K562 (cell line): ENCODE measurements around the gene SZT2. TPM values are rescaled to one million over a fixed set of nuclear protein-coding genes. Genes with fewer than 3 reads are reported as not detected.

Experiments
- ATF7 ChIP-seq: fragments of 450-650 bp; IDR thresholded peaks from 2 replicates; pipeline ENCODE4 v1.7.1; 2014; ENCODE audit warnings: mild to moderate bottlenecking, moderate library complexity
- C11orf30 ChIP-seq: fragments of 450-650 bp; IDR thresholded peaks from 2 replicates; pipeline ENCODE4 v1.6.1; 2016; ENCODE audit warnings: low read depth, mild to moderate bottlenecking
- COPS2 ChIP-seq: fragments of 450-650 bp; conservative IDR thresholded peaks from 2 replicates; pipeline ENCODE4 v1.6.1; 2016; ENCODE audit warnings: mild to moderate bottlenecking, moderate library complexity
- CSDE1 ChIP-seq, 2 experiments: fragments of 450-650 bp; IDR thresholded peaks; 2 replicates each; pipeline ENCODE4 v1.6.1; 2016; ENCODE audit warnings: mild to moderate bottlenecking in 1 of 2
- MTA3 ChIP-seq: fragments of 450-650 bp; formaldehyde crosslinking; IDR thresholded peaks from 2 replicates; pipeline ENCODE4 v1.6.1; 2017; ENCODE audit warnings: mild to moderate bottlenecking, borderline replicate concordance
- NR3C1 ChIP-seq: sonication (generic); formaldehyde crosslinking; IDR thresholded peaks from 2 replicates; pipeline ENCODE4 v1.8.1; 2022; ENCODE audit warnings: missing genetic modification reagents
- PHF20 ChIP-seq: fragments of 450-650 bp; IDR thresholded peaks from 2 replicates; pipeline ENCODE4 v1.6.1; 2018; ENCODE audit not compliant: partially characterized antibody
- PHF21A ChIP-seq: fragments of 450-650 bp; IDR thresholded peaks from 2 replicates; pipeline ENCODE4 v1.6.1; 2017; ENCODE audit warnings: low read depth, borderline replicate concordance
- POLR2H ChIP-seq: IDR thresholded peaks from 2 replicates; pipeline ENCODE4 v1.6.1; 2016; ENCODE audit warnings: missing genetic modification characterization, low read depth, mild to moderate bottlenecking, control low read depth, missing compliant biosample characterization, moderate library complexity
- PYGO2 ChIP-seq: fragments of 450-650 bp; IDR thresholded peaks from 2 replicates; pipeline ENCODE4 v1.6.1; 2016; ENCODE audit warnings: mild to moderate bottlenecking, missing genetic modification characterization, moderate library complexity, missing compliant biosample characterization
- SNIP1 ChIP-seq: fragments of 450-650 bp; IDR thresholded peaks from 2 replicates; pipeline ENCODE4 v1.7.1; 2017; ENCODE audit warnings: low read depth, mild to moderate bottlenecking
- SRSF9 ChIP-seq: fragments of 200-400 bp; formaldehyde crosslinking; IDR thresholded peaks from 2 replicates; pipeline ENCODE4 v1.6.1; 2017; ENCODE audit warnings: low read depth, low read length, borderline replicate concordance
- ZNF217 ChIP-seq: sonication (generic); formaldehyde crosslinking; IDR thresholded peaks from 2 replicates; pipeline ENCODE4 v1.8.0; 2022; ENCODE audit warnings: mild to moderate bottlenecking, missing genetic modification reagents
- ZNF77 ChIP-seq: fragments of 250-450 bp; sonication (Bioruptor Pico); IDR thresholded peaks from 2 replicates; pipeline ENCODE4 v1.5.0; 2020
- ZNF780A ChIP-seq: fragments of 250-450 bp; sonication (Bioruptor Pico); IDR thresholded peaks from 2 replicates; pipeline ENCODE4 v1.5.0; 2021; ENCODE audit warnings: mild to moderate bottlenecking
- polyA plus RNA-seq, 8 experiments: library from polyadenylated mRNA; depleted of rRNA in 4 of 8; stranded (reverse) in 5 of 8; unstranded in 3 of 8; fragments of >200 nt; fragmentation: Nextera tagmentation in 2 of 8; fragmentation: Illumina TruSeq in 1 of 8; extraction: Ambion mirVana in 2 of 8; extraction: Trizol in 1 of 8; gene quantifications; 2 replicates each; pipeline versions ENCODE4 v1.2.1 to v1.2.3, GENCODE V29; 2011 to 2014; ENCODE audit warnings: inconsistent platforms in 1 of 8, missing spikeins in 1 of 8
- total RNA-seq, 7 experiments: library from RNA; depleted of rRNA in 6 of 7; stranded (reverse); fragments of >200 nt in 6 of 7; fragmentation: Illumina TruSeq in 2 of 7; extraction: Trizol in 2 of 7; gene quantifications; 2 replicates each; pipeline versions ENCODE4 v1.2.1 to v1.2.3, GENCODE V29; 2011 to 2021; ENCODE audit warnings: low replicate concordance in 1 of 7
- TF ChIP-seq, protein P1 (sequence below): fragments of 450-650 bp; IDR thresholded peaks from 2 replicates; pipeline ENCODE4 v1.6.1; 2017; ENCODE audit warnings: mild to moderate bottlenecking, moderate library complexity
- TF ChIP-seq, protein P2 (sequence below): sonication (generic); formaldehyde crosslinking; IDR thresholded peaks from 2 replicates; pipeline ENCODE4 v1.9.0; 2022; ENCODE audit warnings: mild to moderate bottlenecking, missing genetic modification reagents
- TF ChIP-seq, protein P3 (sequence below): fragments of 450-650 bp; IDR thresholded peaks from 2 replicates; pipeline ENCODE4 v1.7.1; 2018; ENCODE audit warnings: mild to moderate bottlenecking, low read depth; ENCODE audit not compliant: partially characterized antibody
- TF ChIP-seq, protein P4 (sequence below): sonication (generic); formaldehyde crosslinking; IDR thresholded peaks from 2 replicates; pipeline ENCODE4 v1.8.0; 2023; ENCODE audit warnings: mild to moderate bottlenecking, missing genetic modification reagents
- TF ChIP-seq, protein P5 (sequence below), 2 experiments: fragments of 450-650 bp in 1 of 2; sonication (generic) in 1 of 2; formaldehyde crosslinking in 1 of 2; IDR thresholded peaks in 1 of 2; conservative IDR thresholded peaks in 1 of 2; 2 replicates each; pipeline versions ENCODE4 v1.6.1 to v1.8.1; 2016 to 2023; ENCODE audit warnings: mild to moderate bottlenecking in 2 of 2, moderate library complexity in 2 of 2, inconsistent platforms in 1 of 2, missing genetic modification reagents in 1 of 2
- TF ChIP-seq, protein P6 (sequence below): sonication (generic); formaldehyde crosslinking; IDR thresholded peaks from 2 replicates; pipeline ENCODE4 v1.8.1; 2022; ENCODE audit warnings: missing genetic modification reagents

Gene SZT2
- total and polyA plus RNA-seq, 9 of the 15 experiments (the other 6 are each of a cell fraction or from before 2014, with no cell fraction given) = 0.88 to 31.0 (median 12.8) TPM

DNA sequence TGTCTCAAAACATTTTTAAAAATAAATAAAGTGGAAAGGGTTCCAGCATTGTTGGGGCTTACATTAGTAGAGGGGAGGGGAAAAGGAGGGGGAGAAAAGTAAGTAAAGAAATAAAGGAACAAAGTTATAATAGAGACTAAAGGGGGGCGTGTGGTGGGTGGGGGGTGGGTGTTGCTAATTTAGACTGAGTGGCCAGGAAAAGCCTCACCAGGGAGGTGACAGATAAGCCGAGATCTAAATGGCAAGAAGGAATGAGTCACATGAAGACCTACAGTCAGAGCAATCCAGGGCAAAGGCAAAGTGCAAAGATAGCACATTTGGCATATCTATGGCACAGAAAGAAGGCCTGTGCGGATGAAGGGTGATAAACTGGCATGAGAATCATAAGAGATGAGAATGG lies 44.6 kb upstream of the SZT2 start (continued):
- TF ChIP-seq, protein P1, sequence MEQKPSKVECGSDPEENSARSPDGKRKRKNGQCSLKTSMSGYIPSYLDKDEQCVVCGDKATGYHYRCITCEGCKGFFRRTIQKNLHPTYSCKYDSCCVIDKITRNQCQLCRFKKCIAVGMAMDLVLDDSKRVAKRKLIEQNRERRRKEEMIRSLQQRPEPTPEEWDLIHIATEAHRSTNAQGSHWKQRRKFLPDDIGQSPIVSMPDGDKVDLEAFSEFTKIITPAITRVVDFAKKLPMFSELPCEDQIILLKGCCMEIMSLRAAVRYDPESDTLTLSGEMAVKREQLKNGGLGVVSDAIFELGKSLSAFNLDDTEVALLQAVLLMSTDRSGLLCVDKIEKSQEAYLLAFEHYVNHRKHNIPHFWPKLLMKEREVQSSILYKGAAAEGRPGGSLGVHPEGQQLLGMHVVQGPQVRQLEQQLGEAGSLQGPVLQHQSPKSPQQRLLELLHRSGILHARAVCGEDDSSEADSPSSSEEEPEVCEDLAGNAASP = no peak
- TF ChIP-seq CSDE1 (IDR thresholded peaks at IDR 0.05) (0 out of 4 replicates have a peak, but pooled peaks of 1 of the 2 experiments have one; percentile 16), ZNF780A (CRISPR knock-in tag) (no peak), C11orf30 (peak; percentile 82), SRSF9 (no peak), ZNF77 (CRISPR knock-in tag) (no peak), ATF7 (no peak), ZNF217 (CRISPR knock-in tag) (no peak), MTA3 (peak; percentile 75), PYGO2 (no peak), POLR2H (no peak), NR3C1 (CRISPR knock-in tag) (no peak), PHF20 (no peak), COPS2 (no peak), SNIP1 (no peak), PHF21A (no peak)
- TF ChIP-seq, protein P2, sequence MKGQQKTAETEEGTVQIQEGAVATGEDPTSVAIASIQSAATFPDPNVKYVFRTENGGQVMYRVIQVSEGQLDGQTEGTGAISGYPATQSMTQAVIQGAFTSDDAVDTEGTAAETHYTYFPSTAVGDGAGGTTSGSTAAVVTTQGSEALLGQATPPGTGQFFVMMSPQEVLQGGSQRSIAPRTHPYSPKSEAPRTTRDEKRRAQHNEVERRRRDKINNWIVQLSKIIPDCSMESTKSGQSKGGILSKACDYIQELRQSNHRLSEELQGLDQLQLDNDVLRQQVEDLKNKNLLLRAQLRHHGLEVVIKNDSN (CRISPR knock-in tag) = peak; percentile 35; the same call in 1 of the 2 replicates
- TF ChIP-seq, protein P3, sequence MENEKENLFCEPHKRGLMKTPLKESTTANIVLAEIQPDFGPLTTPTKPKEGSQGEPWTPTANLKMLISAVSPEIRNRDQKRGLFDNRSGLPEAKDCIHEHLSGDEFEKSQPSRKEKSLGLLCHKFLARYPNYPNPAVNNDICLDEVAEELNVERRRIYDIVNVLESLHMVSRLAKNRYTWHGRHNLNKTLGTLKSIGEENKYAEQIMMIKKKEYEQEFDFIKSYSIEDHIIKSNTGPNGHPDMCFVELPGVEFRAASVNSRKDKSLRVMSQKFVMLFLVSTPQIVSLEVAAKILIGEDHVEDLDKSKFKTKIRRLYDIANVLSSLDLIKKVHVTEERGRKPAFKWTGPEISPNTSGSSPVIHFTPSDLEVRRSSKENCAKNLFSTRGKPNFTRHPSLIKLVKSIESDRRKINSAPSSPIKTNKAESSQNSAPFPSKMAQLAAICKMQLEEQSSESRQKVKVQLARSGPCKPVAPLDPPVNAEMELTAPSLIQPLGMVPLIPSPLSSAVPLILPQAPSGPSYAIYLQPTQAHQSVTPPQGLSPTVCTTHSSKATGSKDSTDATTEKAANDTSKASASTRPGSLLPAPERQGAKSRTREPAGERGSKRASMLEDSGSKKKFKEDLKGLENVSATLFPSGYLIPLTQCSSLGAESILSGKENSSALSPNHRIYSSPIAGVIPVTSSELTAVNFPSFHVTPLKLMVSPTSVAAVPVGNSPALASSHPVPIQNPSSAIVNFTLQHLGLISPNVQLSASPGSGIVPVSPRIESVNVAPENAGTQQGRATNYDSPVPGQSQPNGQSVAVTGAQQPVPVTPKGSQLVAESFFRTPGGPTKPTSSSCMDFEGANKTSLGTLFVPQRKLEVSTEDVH = no peak
- TF ChIP-seq, protein P4, sequence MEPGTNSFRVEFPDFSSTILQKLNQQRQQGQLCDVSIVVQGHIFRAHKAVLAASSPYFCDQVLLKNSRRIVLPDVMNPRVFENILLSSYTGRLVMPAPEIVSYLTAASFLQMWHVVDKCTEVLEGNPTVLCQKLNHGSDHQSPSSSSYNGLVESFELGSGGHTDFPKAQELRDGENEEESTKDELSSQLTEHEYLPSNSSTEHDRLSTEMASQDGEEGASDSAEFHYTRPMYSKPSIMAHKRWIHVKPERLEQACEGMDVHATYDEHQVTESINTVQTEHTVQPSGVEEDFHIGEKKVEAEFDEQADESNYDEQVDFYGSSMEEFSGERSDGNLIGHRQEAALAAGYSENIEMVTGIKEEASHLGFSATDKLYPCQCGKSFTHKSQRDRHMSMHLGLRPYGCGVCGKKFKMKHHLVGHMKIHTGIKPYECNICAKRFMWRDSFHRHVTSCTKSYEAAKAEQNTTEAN (CRISPR knock-in tag) = no peak
- TF ChIP-seq, protein P5, sequence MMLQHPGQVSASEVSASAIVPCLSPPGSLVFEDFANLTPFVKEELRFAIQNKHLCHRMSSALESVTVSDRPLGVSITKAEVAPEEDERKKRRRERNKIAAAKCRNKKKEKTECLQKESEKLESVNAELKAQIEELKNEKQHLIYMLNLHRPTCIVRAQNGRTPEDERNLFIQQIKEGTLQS (IDR thresholded peaks at IDR 0.05) = peak; percentile 78
- TF ChIP-seq, protein P5 (CRISPR knock-in tag; conservative IDR thresholded peaks at IDR 0.05) = no peak
- TF ChIP-seq, protein P6, sequence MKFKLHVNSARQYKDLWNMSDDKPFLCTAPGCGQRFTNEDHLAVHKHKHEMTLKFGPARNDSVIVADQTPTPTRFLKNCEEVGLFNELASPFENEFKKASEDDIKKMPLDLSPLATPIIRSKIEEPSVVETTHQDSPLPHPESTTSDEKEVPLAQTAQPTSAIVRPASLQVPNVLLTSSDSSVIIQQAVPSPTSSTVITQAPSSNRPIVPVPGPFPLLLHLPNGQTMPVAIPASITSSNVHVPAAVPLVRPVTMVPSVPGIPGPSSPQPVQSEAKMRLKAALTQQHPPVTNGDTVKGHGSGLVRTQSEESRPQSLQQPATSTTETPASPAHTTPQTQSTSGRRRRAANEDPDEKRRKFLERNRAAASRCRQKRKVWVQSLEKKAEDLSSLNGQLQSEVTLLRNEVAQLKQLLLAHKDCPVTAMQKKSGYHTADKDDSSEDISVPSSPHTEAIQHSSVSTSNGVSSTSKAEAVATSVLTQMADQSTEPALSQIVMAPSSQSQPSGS (CRISPR knock-in tag) = no peak
